HepG2 (cell line): ENCODE data around the gene ATP2C2. TPM values are rescaled to one million over a fixed set of nuclear protein-coding genes. Genes with fewer than 3 reads are reported as not detected.
A peak's percentile ranks its signal among the peaks of the same experiment; 100 is the strongest.

ENCODE experiments used
- ATAC-seq: fragments of 200-7000 bp; cut with Tn5 transposase; 3 replicates; pipeline ENCODE4 v1.9.1; 2020; ENCODE audit warnings: mild to moderate bottlenecking, moderate library complexity
- BruUV-seq: library from RNA; stranded (reverse); fragments of 400-500 nt; replicated peaks from 2 replicates; lab custom pipeline; 2021; lab: Mats Ljungman, UMichigan
- CTCF ChIA-PET: fragments of 300-600 bp; formaldehyde crosslinking; extraction: SDS; loops from one replicate; lab custom pipeline; 2021; ENCODE audit warnings: low total read pairs, inconsistent platforms, low intra/inter-chr PET ratio; lab: Yijun Ruan, JAX
- POLR2A ChIA-PET: fragments of 350-600 bp; sonication (Branson Sonifier 250); formaldehyde crosslinking; loops from one replicate; lab custom pipeline; 2020; ENCODE audit warnings: antibody characterized with exemption, inconsistent platforms; lab: Yijun Ruan, JAX
- DNase-seq: peaks from one replicate; pipeline ENCODE4 v3.0.0-alpha.2; 2015; ENCODE audit warnings: low spot score
- FAIRE-seq: peaks from 3 replicates; lab custom pipeline; 2011; peaks lifted over from hg19 to GRCh38; lab: Jason Lieb, UNC
- H2AFZ ChIP-seq: one replicate; pipeline ENCODE4 v1.6.1; 2011; ENCODE audit warnings: low read length, inconsistent platforms
- H3K27ac ChIP-seq: fragments of 300-600 bp; 3 replicates; pipeline ENCODE4 v1.8.0; 2011; ENCODE audit warnings: mixed run types, mild to moderate bottlenecking, mixed read lengths, low read length, inconsistent platforms; ENCODE audit not compliant: insufficient read depth; ENCODE audit errors: extremely low read length
- H3K27me3 ChIP-seq, 2 experiments: fragments of 200-600 bp in 1 of 2; 2 replicates in 1 of 2; 3 replicates in 1 of 2; pipeline versions ENCODE4 v1.6.0 to v1.8.0; 2011; ENCODE audit warnings: low read length in 2 of 2, mild to moderate bottlenecking in 2 of 2, moderate library complexity in 2 of 2, inconsistent platforms in 1 of 2; ENCODE audit not compliant: insufficient read depth in 2 of 2, control insufficient read depth in 1 of 2
- H3K36me3 ChIP-seq, 2 experiments: fragments of 200-600 bp in 1 of 2; replicated peaks in 1 of 2; 2 replicates in 1 of 2; 3 replicates in 1 of 2; pipeline versions ENCODE4 v1.5.1 to v1.8.0; 2011; ENCODE audit warnings: low read length in 2 of 2, inconsistent platforms in 1 of 2; ENCODE audit not compliant: insufficient read depth in 2 of 2, control insufficient read depth in 1 of 2
- H3K4me1 ChIP-seq: 2 replicates; pipeline ENCODE4 v1.5.1; 2012; ENCODE audit warnings: low read length, inconsistent platforms; ENCODE audit not compliant: insufficient read depth
- H3K4me2 ChIP-seq: 2 replicates; pipeline ENCODE4 v1.6.0; 2011; ENCODE audit warnings: low read depth, low read length, inconsistent platforms
- H3K4me3 ChIP-seq, 3 experiments: fragments of 200-600 bp in 1 of 3; sonication (generic), shearing (Covaris generic) in 1 of 3; replicated peaks in 1 of 3; 2 replicates each; pipeline ENCODE4 v1.5.1; 2011 to 2016; ENCODE audit warnings: low read length in 3 of 3, inconsistent platforms in 2 of 3, low read depth in 2 of 3, mild to moderate bottlenecking in 2 of 3, control low read depth in 1 of 3, mixed read lengths in 1 of 3; ENCODE audit not compliant: insufficient read depth in 1 of 3
- H3K79me2 ChIP-seq: one replicate; pipeline ENCODE4 v1.6.1; 2011; ENCODE audit warnings: low read length, inconsistent platforms; ENCODE audit not compliant: insufficient read depth
- H3K9ac ChIP-seq: 2 replicates; pipeline ENCODE4 v1.6.0; 2011; ENCODE audit warnings: mild to moderate bottlenecking, low read depth, low read length, inconsistent platforms; ENCODE audit not compliant: insufficient read depth
- H3K9me3 ChIP-seq: 2 replicates; pipeline ENCODE4 v1.5.1; 2012; ENCODE audit warnings: mild to moderate bottlenecking, low read length
- H4K20me1 ChIP-seq: 2 replicates; pipeline ENCODE4 v1.6.0; 2011; ENCODE audit warnings: inconsistent platforms, mild to moderate bottlenecking, low read length, moderate library complexity; ENCODE audit not compliant: insufficient read depth
- MAFF ChIP-seq: IDR thresholded peaks from 2 replicates; pipeline ENCODE4 v1.6.1; 2011; ENCODE audit warnings: low read depth, low read length, improper control_type of control experiment
- MAFK ChIP-seq, 2 experiments: IDR thresholded peaks in 1 of 2; conservative IDR thresholded peaks in 1 of 2; 2 replicates each; pipeline ENCODE4 v1.6.1; 2011; ENCODE audit warnings: improper control_type of control experiment in 2 of 2, low read length in 2 of 2
- MNT ChIP-seq: fragments of 450-650 bp; IDR thresholded peaks from 2 replicates; pipeline ENCODE4 v1.6.1; 2016
- NCOA2 ChIP-seq: sonication (generic); formaldehyde crosslinking; IDR thresholded peaks from 2 replicates; pipeline ENCODE4 v1.8.0; 2022; ENCODE audit warnings: inconsistent platforms
- NFKB2 ChIP-seq: sonication (generic); formaldehyde crosslinking; IDR thresholded peaks from 2 replicates; pipeline ENCODE4 v1.4.0; 2020; ENCODE audit warnings: missing genetic modification reagents, borderline replicate concordance
- NR2C2 ChIP-seq: sonication (generic); formaldehyde crosslinking; IDR thresholded peaks from 2 replicates; pipeline ENCODE4 v1.4.0; 2020; ENCODE audit warnings: missing genetic modification reagents, mild to moderate bottlenecking, moderate library complexity, borderline replicate concordance
- NRL ChIP-seq: sonication (generic); formaldehyde crosslinking; IDR thresholded peaks from 2 replicates; pipeline ENCODE4 v1.5.0; 2020; ENCODE audit warnings: missing genetic modification reagents, mild to moderate bottlenecking, moderate library complexity, borderline replicate concordance
- PHF5A ChIP-seq: IDR thresholded peaks from one replicate; pipeline ENCODE4 v1.6.1; 2018; ENCODE audit warnings: low read depth, missing genetic modification reagents; ENCODE audit not compliant: unreplicated experiment
- SMAD3 ChIP-seq: sonication (generic); formaldehyde crosslinking; IDR thresholded peaks from 2 replicates; pipeline ENCODE4 v1.4.0; 2020; ENCODE audit warnings: missing genetic modification reagents
- SP140L ChIP-seq: sonication (generic); formaldehyde crosslinking; IDR thresholded peaks from 2 replicates; pipeline ENCODE4 v1.4.0; 2020; ENCODE audit warnings: missing genetic modification reagents, borderline replicate concordance
- ZNF225 ChIP-seq: sonication (generic); formaldehyde crosslinking; IDR thresholded peaks from 2 replicates; pipeline ENCODE4 v1.4.0; 2020; ENCODE audit warnings: mild to moderate bottlenecking, missing genetic modification reagents
- ZNF709 ChIP-seq: sonication (generic); formaldehyde crosslinking; IDR thresholded peaks from 2 replicates; pipeline ENCODE4 v1.5.0; 2020; ENCODE audit warnings: mild to moderate bottlenecking, missing genetic modification reagents
- ZNF878 ChIP-seq: sonication (generic); formaldehyde crosslinking; IDR thresholded peaks from 2 replicates; pipeline ENCODE4 v1.8.1; 2023; ENCODE audit warnings: mild to moderate bottlenecking, missing genetic modification reagents, moderate library complexity
- WGBS: methylation state at CpG from one replicate; pipeline ENCODE4 v1.1.6; 2017; ENCODE audit warnings: low lambda C conversion rate; 5-methylcytosine and 5-hydroxymethylcytosine counted together
- in situ Hi-C: cut with HindIII; loops from 2 replicates; pipeline ENCODE4 v1.10.0; 2017; ENCODE audit warnings: low pct_unique_long_range_greater_than_20kb; ENCODE audit not compliant: extremely low pct_ligation_motif_present
- intact Hi-C: fragments of 100-400 bp; cut with micrococcal nuclease; formaldehyde crosslinking; loops from one replicate; pipeline ENCODE4 v1.10.0; 2022; ENCODE audit not compliant: unreplicated experiment
- polyA plus RNA-seq, 8 experiments: library from polyadenylated mRNA; depleted of rRNA in 3 of 8; stranded (reverse) in 7 of 8; unstranded in 1 of 8; fragments of >200 nt; fragmentation: Illumina TruSeq in 4 of 8; extraction: Trizol in 4 of 8; gene quantifications; 2 replicates each; pipeline versions ENCODE4 v1.2.1 to v1.2.3, GENCODE V29; 2011 to 2016; ENCODE audit warnings: low read depth in 4 of 8, missing spikeins in 1 of 8, mixed read lengths in 1 of 8; ENCODE audit not compliant: insufficient read depth in 1 of 8
- total RNA-seq, 5 experiments: library from RNA; depleted of rRNA; stranded (reverse); fragments of >200 nt; fragmentation: Illumina TruSeq; extraction: Trizol; gene quantifications; 2 replicates each; pipeline ENCODE4 v1.2.3, GENCODE V29; 2016; ENCODE audit warnings: low read depth in 1 of 5
- TF ChIP-seq, protein P1 (sequence below): sonication (generic); formaldehyde crosslinking; IDR thresholded peaks from 2 replicates; pipeline ENCODE4 v1.4.0; 2020; ENCODE audit warnings: missing genetic modification reagents, borderline replicate concordance

ATP2C2 gene
- total and polyA plus RNA-seq, 2 of the 13 experiments (the other 11 are each of a cell fraction or from before 2014, with no cell fraction given), result 0.07 TPM; not detected in 1

DNA sequence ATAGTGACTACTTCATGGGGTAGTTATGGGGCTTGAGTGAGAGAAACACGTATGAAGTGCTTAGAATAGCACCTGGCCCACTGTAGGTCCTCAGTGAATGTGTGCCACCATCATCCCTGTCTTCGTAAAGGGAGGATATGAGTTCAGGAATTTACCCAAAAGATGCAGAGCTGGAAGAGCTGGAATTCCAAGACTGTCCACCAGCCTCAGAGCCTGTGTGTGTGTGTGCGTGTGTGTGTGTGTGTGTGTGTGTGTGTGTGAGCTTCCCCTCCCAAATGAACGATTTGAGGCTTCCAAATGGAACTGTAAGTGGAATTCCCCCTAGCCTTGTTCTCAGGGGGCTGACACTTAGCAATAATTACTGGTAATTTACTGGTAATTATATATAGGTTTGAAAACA lies 46.4 kb upstream of the ATP2C2 start (continued):
- no peak for TF ChIP-seq SMAD3 (CRISPR knock-in tag)

GRCh38 chr16:84322749-84323148 lies 45.6 kb upstream of the ATP2C2 start:
- POLR2A ChIA-PET, result no interaction called here
- H3K79me2 ChIP-seq, result no peaks in the 10 kb centered on the region
- ATAC-seq, result no peak
- H3K4me2 ChIP-seq, result no peak overlapping the region
- peaks cover 1 to 26% of the 10 kb centered on the region in 2 experiments; a peak in 3 of 5 replicates for H3K27me3 ChIP-seq
- H2AFZ ChIP-seq, result no peak overlapping the region
- no peak overlapping the region for H3K27ac ChIP-seq
- no peaks in the 10 kb centered on the region for H3K4me1 ChIP-seq
- TF ChIP-seq NCOA2 (CRISPR knock-in tag) (no peak), ZNF225 (no peak), MAFK (conservative IDR thresholded peaks at IDR 0.05 in 1 of 2, IDR thresholded peaks at IDR 0.05 in 1 of 2; ENCODE audit: low read length in 2 of 2) (peak; percentile 76 to 83), NRL (CRISPR knock-in tag) (no peak), PHF5A (CRISPR knock-in tag) (no peak), MAFF (peak; percentile 71)
- TF ChIP-seq, all 625 proteins: peak for 2
- FAIRE-seq (no peak), DNase-seq (no peak)
- Histone ChIP-seq H3K9me3 (peaks cover 4% of the 10 kb centered on the region), H3K36me3 (no peaks in the 10 kb centered on the region), H3K4me3 (no peak overlapping the region), H4K20me1 (no peaks in the 10 kb centered on the region), H3K9ac (no peak overlapping the region)
- no TSS peak for BruUV-seq
- in situ Hi-C loops (no loop called here), intact Hi-C loops (no loop called here)
- CTCF ChIA-PET, result no interaction called here
- WGBS, result 28% methylated on average over 4 of the region's 4 CpGs

GRCh38 chr16:84323606-84324005 lies 44.7 kb upstream of the ATP2C2 start:
- BruUV-seq, result no TSS peak
- intact Hi-C loops, result no loop called here
- Histone ChIP-seq H3K36me3 (no peaks in the 10 kb centered on the region), H3K9ac (no peak overlapping the region), H3K79me2 (no peaks in the 10 kb centered on the region), H4K20me1 (no peaks in the 10 kb centered on the region), H3K9me3 (no peaks in the 10 kb centered on the region), H3K27me3 (peaks cover 1 to 29% of the 10 kb centered on the region in 2 experiments; a peak in 3 of 5 replicates), H3K4me3 (no peak overlapping the region), H3K4me1 (no peaks in the 10 kb centered on the region), H3K4me2 (no peak overlapping the region), H2AFZ (no peak overlapping the region), H3K27ac (no peak overlapping the region)
- ChIA-PET POLR2A (no interaction called here), CTCF (no interaction called here)
- DNase-seq (no peak), ATAC-seq (no peak), FAIRE-seq (no peak)
- in situ Hi-C loops, result no loop called here
- 20% methylated on average over 7 of the region's 7 CpGs for WGBS
- TF ChIP-seq SP140L (CRISPR knock-in tag) (no peak), ZNF709 (no peak), ZNF878 (CRISPR knock-in tag) (no peak), NFKB2 (CRISPR knock-in tag) (no peak), MNT (no peak), NR2C2 (CRISPR knock-in tag) (no peak)
- TF ChIP-seq, protein P1, sequence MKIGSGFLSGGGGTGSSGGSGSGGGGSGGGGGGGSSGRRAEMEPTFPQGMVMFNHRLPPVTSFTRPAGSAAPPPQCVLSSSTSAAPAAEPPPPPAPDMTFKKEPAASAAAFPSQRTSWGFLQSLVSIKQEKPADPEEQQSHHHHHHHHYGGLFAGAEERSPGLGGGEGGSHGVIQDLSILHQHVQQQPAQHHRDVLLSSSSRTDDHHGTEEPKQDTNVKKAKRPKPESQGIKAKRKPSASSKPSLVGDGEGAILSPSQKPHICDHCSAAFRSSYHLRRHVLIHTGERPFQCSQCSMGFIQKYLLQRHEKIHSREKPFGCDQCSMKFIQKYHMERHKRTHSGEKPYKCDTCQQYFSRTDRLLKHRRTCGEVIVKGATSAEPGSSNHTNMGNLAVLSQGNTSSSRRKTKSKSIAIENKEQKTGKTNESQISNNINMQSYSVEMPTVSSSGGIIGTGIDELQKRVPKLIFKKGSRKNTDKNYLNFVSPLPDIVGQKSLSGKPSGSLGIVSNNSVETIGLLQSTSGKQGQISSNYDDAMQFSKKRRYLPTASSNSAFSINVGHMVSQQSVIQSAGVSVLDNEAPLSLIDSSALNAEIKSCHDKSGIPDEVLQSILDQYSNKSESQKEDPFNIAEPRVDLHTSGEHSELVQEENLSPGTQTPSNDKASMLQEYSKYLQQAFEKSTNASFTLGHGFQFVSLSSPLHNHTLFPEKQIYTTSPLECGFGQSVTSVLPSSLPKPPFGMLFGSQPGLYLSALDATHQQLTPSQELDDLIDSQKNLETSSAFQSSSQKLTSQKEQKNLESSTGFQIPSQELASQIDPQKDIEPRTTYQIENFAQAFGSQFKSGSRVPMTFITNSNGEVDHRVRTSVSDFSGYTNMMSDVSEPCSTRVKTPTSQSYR, result no peak
